CD4-positive, alpha-beta T cell (primary cell): ENCODE data around the gene LRIG1. TPM values are rescaled to one million over a fixed set of nuclear protein-coding genes. Genes with fewer than 3 reads are reported as not detected.

ENCODE experiments used
- ATAC-seq: fragments of 200-7000 bp; cut with Tn5 transposase; one replicate; pipeline ENCODE4 v1.10.0; 2022; ENCODE audit warnings: mild to moderate bottlenecking; ENCODE audit not compliant: poor library complexity
- CTCF ChIA-PET: fragments of 350-600 bp; sonication (Branson Sonifier 250); formaldehyde crosslinking; loops from one replicate; lab custom pipeline; 2021; ENCODE audit warnings: antibody characterized with exemption, inconsistent platforms; lab: Charles Lee
- POLR2A ChIA-PET: fragments of 350-600 bp; sonication (Branson Sonifier 250); formaldehyde crosslinking; loops from one replicate; lab custom pipeline; 2021; ENCODE audit warnings: antibody characterized with exemption, inconsistent platforms; lab: Charles Lee
- DNase-seq, 14 experiments: peaks; one replicate each; pipeline ENCODE4 v3.0.0-alpha.2; 2013 to 2020; ENCODE audit warnings: mixed read lengths in 2 of 14
- H3K27ac ChIP-seq, 2 donors: one replicate each; pipeline versions ENCODE4 v1.5.1 to v1.7.0; 2013; ENCODE audit warnings: low read length in 2 of 2, low read depth in 1 of 2, mild to moderate bottlenecking in 1 of 2
- H3K27me3 ChIP-seq, 2 experiments: 1 replicate in 1 of 2; 2 replicates in 1 of 2; pipeline versions ENCODE4 v1.6.1 to v1.7.0; 2013; ENCODE audit warnings: low read length in 2 of 2, control low read depth in 1 of 2, mild to moderate bottlenecking in 1 of 2, moderate library complexity in 1 of 2; ENCODE audit not compliant: insufficient read depth in 2 of 2, control insufficient read depth in 1 of 2
- H3K36me3 ChIP-seq: one replicate; pipeline ENCODE4 v1.6.1; 2013; ENCODE audit warnings: low read length, control low read depth; ENCODE audit not compliant: insufficient read depth
- H3K4me1 ChIP-seq: one replicate; pipeline ENCODE4 v1.6.1; 2013; ENCODE audit warnings: low read length, control low read depth; ENCODE audit not compliant: insufficient read depth
- H3K4me3 ChIP-seq: one replicate; pipeline ENCODE4 v1.5.1; 2013; ENCODE audit warnings: mild to moderate bottlenecking, low read length, moderate library complexity
- H3K9me3 ChIP-seq, 2 experiments: 1 replicate in 1 of 2; 2 replicates in 1 of 2; pipeline versions ENCODE4 v1.6.1 to v1.7.0; 2013; ENCODE audit warnings: low read length in 2 of 2, mild to moderate bottlenecking in 2 of 2, control low read depth in 1 of 2, moderate library complexity in 1 of 2; ENCODE audit not compliant: control insufficient read depth in 1 of 2, insufficient read depth in 1 of 2
- H3K27ac Mint-ChIP-seq: one replicate; pipeline ENCODE4 v1.8.0; 2020; ENCODE audit warnings: mixed read lengths
- H3K27me3 Mint-ChIP-seq: one replicate; pipeline ENCODE4 v1.8.0; 2021; ENCODE audit warnings: mixed read lengths
- H3K36me3 Mint-ChIP-seq: one replicate; pipeline ENCODE4 v1.8.0; 2021; ENCODE audit warnings: low read depth, mixed read lengths
- H3K4me1 Mint-ChIP-seq: one replicate; pipeline ENCODE4 v1.8.0; 2021; ENCODE audit warnings: low read depth, mixed read lengths
- H3K4me3 Mint-ChIP-seq: one replicate; pipeline ENCODE4 v1.8.0; 2020; ENCODE audit warnings: mild to moderate bottlenecking, mixed read lengths
- H3K9me3 Mint-ChIP-seq: one replicate; pipeline ENCODE4 v1.8.0; 2020; ENCODE audit warnings: mixed read lengths
- intact Hi-C, 2 experiments: fragments of 100-400 bp; cut with DNase I in 1 of 2; cut with micrococcal nuclease in 1 of 2; formaldehyde crosslinking; loops; one replicate each; pipeline versions ENCODE4 v1.15.1 to v1.9.0; 2023 to 2025; cut with DNase I, micrococcal nuclease
- total RNA-seq, 174 experiments: library from RNA in 2 of 174; stranded (reverse) in 2 of 174; gene quantifications; one replicate each; pipeline ENCODE4 v1.2.3 and lab custom pipeline; 2021 to 2026
- TF ChIP-seq, protein P1 (sequence below): fragments of 200-600 bp; IDR thresholded peaks from one replicate; pipeline ENCODE4 v1.8.0; 2022; ENCODE audit warnings: antibody characterized with exemption, mild to moderate bottlenecking

LRIG1 gene
- total RNA-seq, 2 experiments from 2014 or later = 30.1 to 33.1 TPM

DNA sequence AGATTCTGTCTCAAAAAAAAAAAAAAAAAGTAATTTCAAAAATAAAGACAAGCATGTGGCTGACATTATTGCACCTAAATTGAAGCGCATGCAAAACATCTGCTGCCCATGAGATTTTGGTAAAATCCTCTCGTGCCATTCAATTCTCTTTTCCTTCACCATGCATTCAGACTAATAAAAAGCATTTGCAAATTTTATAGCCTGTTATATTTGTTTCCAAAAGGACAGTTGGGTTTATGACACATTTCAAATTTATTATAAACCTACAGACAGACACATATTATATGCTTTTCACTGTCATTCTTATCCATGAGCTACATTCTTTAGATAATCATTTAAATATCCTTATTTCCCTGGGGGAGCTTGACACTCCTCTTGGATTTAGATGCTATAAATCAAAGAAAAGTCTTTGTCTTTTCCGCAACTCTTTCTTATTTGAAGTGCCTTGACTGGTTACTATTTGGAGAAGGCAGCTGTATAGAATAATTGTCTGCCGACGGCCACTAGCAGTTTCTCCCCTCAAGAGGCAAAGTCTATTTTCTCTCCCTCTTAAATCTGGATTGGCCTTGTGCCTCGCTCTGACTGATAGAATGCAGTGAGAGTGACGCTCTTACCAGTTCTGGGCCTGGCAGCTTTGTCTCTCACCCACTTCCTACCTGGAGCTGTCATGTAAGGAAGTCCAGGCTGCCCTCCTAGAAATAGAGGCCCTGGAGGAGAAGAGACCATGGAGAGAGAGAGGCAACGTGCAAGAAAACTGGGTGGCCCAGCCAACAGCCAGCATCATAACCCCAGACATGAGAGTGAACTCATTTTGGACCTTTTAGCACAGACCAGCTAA, 6.8 kb upstream of the LRIG1 start:
- H3K9me3 Mint-ChIP-seq = no peaks in the 10 kb centered on the region

DNA sequence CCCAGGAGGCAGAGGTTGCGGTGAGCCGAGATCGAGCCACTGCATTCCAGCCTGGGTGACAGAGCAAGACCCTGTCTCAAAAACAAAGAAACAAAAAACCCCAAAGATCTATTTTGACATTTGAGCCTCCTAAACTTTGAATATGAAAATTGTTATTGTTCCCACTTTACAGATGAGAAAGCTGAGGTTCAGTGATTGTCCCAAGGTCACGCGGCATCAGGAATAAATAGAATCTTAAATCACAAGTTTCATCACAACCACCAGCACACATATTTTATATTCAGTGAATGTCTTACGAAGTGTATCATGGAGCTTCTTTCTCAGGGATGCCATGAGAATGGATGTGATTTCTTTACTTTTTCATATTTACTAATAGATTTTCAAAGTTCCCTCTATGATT, 5.3 kb upstream of the LRIG1 start:
- CTCF ChIA-PET = no interaction called here
- H3K4me3 Mint-ChIP-seq = no peak overlapping the region
- POLR2A ChIA-PET = interaction anchor here (0.7 kb wide), 1 partner anchor 15 kb away, joined by 3 read pairs; no protein-coding TSS in a partner anchor
- no peaks in the 10 kb centered on the region for H3K9me3 ChIP-seq
- H3K27ac Mint-ChIP-seq = no peak overlapping the region
- no peaks in the 10 kb centered on the region for H3K27me3 ChIP-seq
- H3K4me1 Mint-ChIP-seq = peaks cover 25% of the 10 kb centered on the region
- ATAC-seq (no peak), DNase-seq (no peak)
- intact Hi-C loops = loop anchor here in 1 of 2 experiments (10.0 kb wide), 1 partner anchor 231 kb away; no protein-coding TSS in a partner anchor
- H3K36me3 ChIP-seq = no peaks in the 10 kb centered on the region
- H3K27me3 Mint-ChIP-seq = no peaks in the 10 kb centered on the region
- no peak overlapping the region for H3K4me3 ChIP-seq
- H3K27ac ChIP-seq = no peak overlapping the region
- no peaks in the 10 kb centered on the region for H3K36me3 Mint-ChIP-seq
- no peaks in the 10 kb centered on the region for H3K9me3 Mint-ChIP-seq
- TF ChIP-seq, protein P1, sequence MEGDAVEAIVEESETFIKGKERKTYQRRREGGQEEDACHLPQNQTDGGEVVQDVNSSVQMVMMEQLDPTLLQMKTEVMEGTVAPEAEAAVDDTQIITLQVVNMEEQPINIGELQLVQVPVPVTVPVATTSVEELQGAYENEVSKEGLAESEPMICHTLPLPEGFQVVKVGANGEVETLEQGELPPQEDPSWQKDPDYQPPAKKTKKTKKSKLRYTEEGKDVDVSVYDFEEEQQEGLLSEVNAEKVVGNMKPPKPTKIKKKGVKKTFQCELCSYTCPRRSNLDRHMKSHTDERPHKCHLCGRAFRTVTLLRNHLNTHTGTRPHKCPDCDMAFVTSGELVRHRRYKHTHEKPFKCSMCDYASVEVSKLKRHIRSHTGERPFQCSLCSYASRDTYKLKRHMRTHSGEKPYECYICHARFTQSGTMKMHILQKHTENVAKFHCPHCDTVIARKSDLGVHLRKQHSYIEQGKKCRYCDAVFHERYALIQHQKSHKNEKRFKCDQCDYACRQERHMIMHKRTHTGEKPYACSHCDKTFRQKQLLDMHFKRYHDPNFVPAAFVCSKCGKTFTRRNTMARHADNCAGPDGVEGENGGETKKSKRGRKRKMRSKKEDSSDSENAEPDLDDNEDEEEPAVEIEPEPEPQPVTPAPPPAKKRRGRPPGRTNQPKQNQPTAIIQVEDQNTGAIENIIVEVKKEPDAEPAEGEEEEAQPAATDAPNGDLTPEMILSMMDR = no peak
- peaks cover 11% of the 10 kb centered on the region for H3K4me1 ChIP-seq

More for the DNA sequence above, 6.8 kb upstream of the LRIG1 start:
- Histone ChIP-seq H3K4me3 (no peak overlapping the region), H3K27me3 (no peaks in the 10 kb centered on the region), H3K9me3 (no peaks in the 10 kb centered on the region), H3K4me1 (peaks cover 5% of the 10 kb centered on the region), H3K36me3 (no peaks in the 10 kb centered on the region), H3K27ac (no peak overlapping the region)
- ATAC-seq (no peak), DNase-seq (no peak)
- intact Hi-C loops = loop anchor here in 1 of 2 experiments (10.0 kb wide), 1 partner anchor 233 kb away; no protein-coding TSS in a partner anchor
- Mint-ChIP-seq H3K27me3 (no peaks in the 10 kb centered on the region), H3K4me1 (peaks cover 11% of the 10 kb centered on the region), H3K4me3 (no peak overlapping the region), H3K27ac (no peak overlapping the region), H3K36me3 (no peaks in the 10 kb centered on the region)
- TF ChIP-seq, protein P1 = no peak
- CTCF ChIA-PET = no interaction called here
- POLR2A ChIA-PET = no interaction called here

GRCh38 chr3:66504850-66505641, 4.2 kb upstream of the LRIG1 start:
- POLR2A ChIA-PET = no interaction called here
- Histone ChIP-seq H3K4me1 (peaks cover 12% of the 10 kb centered on the region), H3K9me3 (no peaks in the 10 kb centered on the region), H3K27ac (no peak overlapping the region), H3K4me3 (no peak overlapping the region), H3K27me3 (no peaks in the 10 kb centered on the region), H3K36me3 (no peaks in the 10 kb centered on the region)
- H3K4me3 Mint-ChIP-seq = no peak overlapping the region
- intact Hi-C loops = loop anchor here (5.0 to 10.0 kb wide), 5 partner anchors 43 to 492 kb away; partner anchors contain the start of genes KBTBD8 (in 1 of the 2) and SLC25A26 (in 1 of the 2)
- TF ChIP-seq, protein P1 = no peak
- no peaks in the 10 kb centered on the region for H3K27me3 Mint-ChIP-seq
- H3K27ac Mint-ChIP-seq = no peak overlapping the region
- H3K36me3 Mint-ChIP-seq = no peaks in the 10 kb centered on the region
- ATAC-seq (no peak), DNase-seq (no peak)
- peaks cover 27% of the 10 kb centered on the region for H3K4me1 Mint-ChIP-seq
- CTCF ChIA-PET = no interaction called here
- no peaks in the 10 kb centered on the region for H3K9me3 Mint-ChIP-seq
